Fibroblast of skin of right quadriceps (primary cell): Measurements from ENCODE around the gene HDAC4.

Experiments used
- DNase-seq: peaks from one replicate; pipeline ENCODE4 v3.0.0-alpha.2; 2013

The HDAC4 gene

GRCh38 chr2:239212121-239212928 is 188.5 kb downstream of the HDAC4 start:
- no peak for DNase-seq

DNA sequence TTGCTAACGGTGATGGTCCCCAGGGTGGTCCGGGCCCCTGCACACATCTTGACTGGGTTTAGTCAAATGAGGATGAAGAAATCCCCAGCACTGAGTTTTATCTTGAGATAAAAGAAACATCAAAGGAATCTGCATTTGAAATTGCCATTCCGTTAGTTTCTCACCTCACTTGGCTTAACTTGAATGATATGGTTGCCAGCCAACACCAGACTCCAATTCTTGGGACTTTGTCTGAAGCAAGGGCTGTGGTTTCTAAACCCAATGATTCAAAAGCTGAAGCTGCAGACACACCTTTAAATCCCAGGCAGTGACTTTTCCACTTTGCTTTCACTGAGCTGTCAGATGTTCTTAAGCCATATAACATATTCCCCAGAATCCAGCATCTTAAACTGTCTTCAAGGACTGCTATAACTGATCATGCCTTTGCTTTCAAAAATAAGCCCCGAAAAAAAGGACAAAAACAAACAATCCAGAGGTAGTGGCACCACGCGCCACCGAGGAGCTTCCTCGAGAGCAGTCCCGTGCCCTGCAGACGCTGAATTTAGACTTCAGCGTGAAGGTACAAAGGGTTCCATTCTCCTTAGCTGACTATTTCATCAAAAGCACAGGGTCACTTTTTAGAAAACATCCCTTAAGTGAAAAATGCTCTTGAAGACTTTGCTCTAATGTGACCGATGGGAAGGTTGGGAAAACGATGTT is 189.3 kb downstream of the HDAC4 start:
- DNase-seq: no peak

DNA sequence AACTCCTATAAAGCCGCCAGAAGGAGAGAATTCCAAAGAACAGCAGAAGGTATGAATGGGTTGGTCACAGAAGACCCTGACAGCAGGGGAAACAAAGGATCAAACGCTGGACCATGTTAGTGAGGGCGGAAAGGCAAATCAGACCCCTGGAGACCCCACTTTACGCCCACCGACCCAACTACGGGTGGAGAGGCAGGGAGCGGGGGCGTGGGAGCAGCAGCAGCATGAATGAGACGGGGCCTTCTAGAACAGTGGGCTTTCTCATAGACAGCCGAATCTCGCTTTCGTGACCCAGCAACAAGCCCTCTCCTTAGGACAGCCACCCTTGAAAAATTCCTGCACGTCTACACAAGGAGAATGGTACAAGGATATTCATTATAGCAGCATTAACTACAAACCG is 191.0 kb downstream of the HDAC4 start:
- no peak for DNase-seq

GRCh38 chr2:239208465-239209180 is 192.2 kb downstream of the HDAC4 start:
- DNase-seq: no peak

- no peak for DNase-seq
These were observed 194.0 kb downstream of the HDAC4 start for GRCh38 chr2:239206851-239207250.

DNA sequence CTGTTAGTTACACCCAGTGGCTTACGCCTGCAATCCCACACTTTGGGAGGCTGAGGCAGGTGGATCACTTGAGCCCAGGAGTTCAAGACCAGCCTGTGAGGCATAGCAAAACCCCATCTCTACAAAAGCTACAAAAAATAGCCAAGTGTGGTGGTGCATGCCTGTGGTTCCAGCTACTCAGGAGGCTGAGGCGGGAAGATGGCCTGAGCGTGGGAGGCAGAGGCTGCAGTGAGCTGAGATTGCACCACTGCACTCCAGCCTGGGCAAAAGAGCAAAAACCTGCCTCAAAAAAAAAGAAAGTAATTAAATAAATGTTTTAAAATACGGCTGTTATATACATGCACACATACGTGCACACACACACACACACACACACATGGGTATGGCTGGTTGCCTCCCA is 194.8 kb downstream of the HDAC4 start:
- no peak for DNase-seq

GRCh38 chr2:239204876-239205468 is 195.8 kb downstream of the HDAC4 start:
- no peak for DNase-seq

GRCh38 chr2:239204136-239204875 is 196.5 kb downstream of the HDAC4 start:
- DNase-seq: no peak

- DNase-seq: no peak
These were observed 197.2 kb downstream of the HDAC4 start for GRCh38 chr2:239203443-239204135.

DNA sequence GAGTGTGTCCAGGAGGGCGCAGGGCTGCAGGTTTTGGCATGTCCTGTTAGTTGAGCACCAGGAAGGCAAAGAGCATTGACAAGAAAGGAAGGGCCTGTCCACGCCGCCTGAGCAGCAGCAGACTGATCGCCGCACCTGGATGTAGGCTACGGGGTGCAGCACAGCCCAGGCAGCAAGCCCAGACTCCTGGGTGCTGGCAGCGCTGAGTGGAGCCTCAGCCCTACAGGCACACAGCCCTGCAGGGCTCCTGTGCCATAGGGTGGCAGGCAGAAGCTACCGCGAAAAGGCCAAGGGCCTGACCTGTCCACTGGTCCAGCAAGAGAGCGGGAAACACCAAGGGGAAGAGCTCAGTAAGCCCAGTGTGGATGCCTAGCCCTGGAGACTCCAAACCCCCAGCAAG is 198.0 kb downstream of the HDAC4 start:
- DNase-seq: no peak

- DNase-seq: no peak
These were observed 198.5 kb downstream of the HDAC4 start for GRCh38 chr2:239202343-239202742.

DNA sequence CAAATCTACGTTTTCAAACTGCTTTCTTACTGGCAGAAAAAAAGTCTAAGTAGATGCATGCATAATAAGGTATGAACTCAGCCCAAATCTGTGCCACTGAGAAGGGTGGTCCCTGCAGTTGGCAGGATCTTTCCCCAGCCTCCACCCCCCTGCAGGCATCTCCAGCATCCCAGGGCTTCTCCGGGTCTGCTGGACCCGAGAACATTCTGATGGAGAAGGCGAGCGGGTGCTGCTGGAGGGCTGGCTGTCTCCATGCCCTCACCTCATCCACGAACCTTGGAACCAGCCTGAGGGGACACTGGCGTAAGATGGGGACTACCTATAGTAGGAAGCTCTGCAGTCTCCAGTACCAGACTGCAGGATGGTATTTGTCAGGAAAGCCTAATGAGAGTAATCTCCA is 198.9 kb downstream of the HDAC4 start:
- no peak for DNase-seq

- peak; percentile 28 for DNase-seq
These were observed 199.3 kb downstream of the HDAC4 start for GRCh38 chr2:239201531-239201876.

- no peak for DNase-seq
These were observed 199.9 kb downstream of the HDAC4 start for GRCh38 chr2:239200646-239201530.

GRCh38 chr2:239199041-239199768 is 201.6 kb downstream of the HDAC4 start:
- DNase-seq: no peak

GRCh38 chr2:239198221-239198620 is 202.6 kb downstream of the HDAC4 start:
- no peak for DNase-seq

GRCh38 chr2:239197146-239197545 is 203.7 kb downstream of the HDAC4 start:
- DNase-seq: no peak

DNA sequence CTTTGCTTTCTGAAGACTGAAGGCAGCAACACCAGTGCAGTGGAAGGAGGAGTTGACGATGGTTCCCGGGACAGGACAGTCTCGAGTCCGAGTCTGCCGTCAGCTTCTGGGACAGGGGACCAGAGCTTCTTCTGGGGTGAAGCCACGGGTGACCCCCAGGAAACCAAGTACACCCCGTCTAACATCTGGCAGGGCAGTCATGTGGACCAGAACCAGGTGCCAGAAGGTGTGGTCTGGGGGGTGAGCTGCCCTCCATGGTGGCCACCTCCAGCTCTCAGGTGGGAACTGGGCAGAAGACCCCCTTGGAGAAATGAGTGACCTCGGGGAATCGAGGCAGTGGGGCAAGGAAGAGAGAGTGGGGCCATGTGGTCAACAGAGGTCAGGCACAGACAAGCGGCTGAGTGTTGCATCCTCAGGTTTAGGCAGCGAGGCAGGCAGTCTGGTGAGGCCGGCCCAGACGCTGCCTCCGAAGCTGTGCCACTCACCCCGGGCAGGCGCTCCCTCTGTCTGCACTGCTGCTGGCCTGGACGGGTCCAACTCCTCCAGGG is 204.3 kb downstream of the HDAC4 start:
- DNase-seq: no peak

DNA sequence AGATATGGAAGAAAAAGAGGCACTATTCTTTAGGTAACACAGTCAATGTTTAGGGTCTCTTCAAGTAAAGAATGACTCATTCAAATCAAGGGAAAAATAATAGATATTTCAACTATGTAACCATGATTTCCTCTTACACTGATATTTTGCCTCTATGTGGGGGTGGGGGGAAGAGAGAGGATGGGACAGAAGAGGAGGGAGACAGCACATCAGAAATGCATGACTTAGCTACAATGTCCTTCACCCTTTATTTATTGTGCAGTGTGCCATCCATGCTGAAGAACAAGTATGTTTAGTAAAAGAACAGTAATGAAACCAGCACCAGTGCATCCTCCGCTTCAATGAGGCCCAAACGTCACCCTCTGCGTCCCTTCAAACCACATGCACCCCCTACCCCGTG is 204.8 kb downstream of the HDAC4 start:
- DNase-seq: no peak

DNA sequence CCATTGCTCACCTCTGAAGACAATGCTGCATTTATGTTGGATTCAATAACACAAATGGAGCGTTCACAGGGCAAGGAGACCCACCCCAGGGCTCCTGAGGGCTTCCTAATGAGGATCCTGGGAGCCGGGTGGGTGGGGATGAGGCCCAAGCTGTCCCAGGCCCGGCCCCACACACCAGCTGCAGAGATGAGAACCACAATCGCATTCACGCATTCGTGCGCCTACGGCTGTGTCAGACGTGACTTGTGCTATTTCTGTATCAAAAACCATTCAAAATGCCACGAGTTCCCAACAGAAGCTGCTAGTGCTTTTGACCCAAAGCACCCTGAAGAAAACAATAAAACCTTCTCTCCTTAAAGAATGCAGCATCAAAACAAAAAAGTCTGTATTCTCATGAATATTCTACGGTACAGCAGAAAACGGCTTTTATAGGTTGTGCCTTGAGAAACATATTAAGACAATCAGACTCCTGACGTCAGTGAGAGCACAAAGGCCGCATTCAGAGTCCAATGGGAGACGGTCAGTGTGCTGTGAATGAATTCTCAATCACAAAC is 205.4 kb downstream of the HDAC4 start:
- DNase-seq: no peak
